VCaP (cell line): ENCODE results near the gene GNB3.
"Not testable (repeated sequence)": the region's sequence is repeated elsewhere in the genome, so short reads cannot be mapped to it uniquely, and the experiment has no call there.

ENCODE experiments used
- H3K27ac ChIP-seq: fragments of 450-650 bp; 2 replicates; pipeline ENCODE4 v1.5.1; 2017
- CTCF ChIP-seq: fragments of 450-650 bp; conservative IDR thresholded peaks from 2 replicates; pipeline ENCODE4 v1.5.1; 2017; ENCODE audit warnings: mild to moderate bottlenecking, moderate library complexity

The GNB3 gene

GRCh38 chr12:6863586-6864321, 23.0 kb downstream of the GNB3 start:
- no peak overlapping the region for H3K27ac ChIP-seq
- TF ChIP-seq CTCF, result no peak

- not testable (repeated sequence) for H3K27ac ChIP-seq
These were observed 24.6 kb downstream of the GNB3 start for GRCh38 chr12:6865307-6865706.

DNA sequence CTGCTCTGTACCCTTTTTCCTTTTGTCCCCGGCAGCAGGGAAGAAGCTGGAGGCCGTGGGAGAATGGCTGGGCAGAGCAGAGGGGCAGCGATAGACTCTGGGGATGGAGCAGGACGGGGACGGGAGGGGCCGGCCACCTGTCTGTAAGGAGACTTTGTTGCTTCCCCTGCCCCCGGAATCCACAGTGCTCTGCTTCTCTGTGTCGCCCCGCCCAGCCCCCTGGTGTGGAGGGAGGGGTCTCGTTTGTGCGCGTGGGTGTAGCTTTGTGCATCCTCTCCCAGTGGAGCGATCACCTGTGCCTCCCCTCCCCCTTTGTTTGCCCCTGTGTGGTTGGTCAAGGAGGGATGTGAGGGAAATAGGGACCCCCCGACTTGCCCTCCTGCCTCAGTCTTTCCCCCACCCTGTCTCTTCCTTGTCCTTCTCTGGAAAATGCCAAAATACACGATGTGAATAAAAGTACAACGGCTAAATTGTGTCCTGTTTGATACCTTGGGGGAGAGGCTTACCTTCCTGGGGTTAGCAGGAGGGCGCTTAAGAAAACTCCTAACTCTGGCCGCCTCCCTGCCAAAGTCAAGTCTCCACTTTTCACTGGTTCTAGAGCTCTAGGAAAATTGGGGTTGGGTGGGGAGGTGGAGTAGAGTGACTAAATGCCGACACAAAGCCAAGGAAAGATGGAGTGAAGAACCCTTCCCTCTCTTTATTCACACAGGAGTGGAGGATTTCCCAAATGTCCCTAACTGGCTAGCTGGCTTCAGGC, 25.6 kb downstream of the GNB3 start:
- no peak for TF ChIP-seq CTCF
- H3K27ac ChIP-seq, result peak overlapping the region; percentile 99

GRCh38 chr12:6866920-6867412, 26.2 kb downstream of the GNB3 start:
- peak overlapping the region; percentile 99 for H3K27ac ChIP-seq
- no peak for TF ChIP-seq CTCF

DNA sequence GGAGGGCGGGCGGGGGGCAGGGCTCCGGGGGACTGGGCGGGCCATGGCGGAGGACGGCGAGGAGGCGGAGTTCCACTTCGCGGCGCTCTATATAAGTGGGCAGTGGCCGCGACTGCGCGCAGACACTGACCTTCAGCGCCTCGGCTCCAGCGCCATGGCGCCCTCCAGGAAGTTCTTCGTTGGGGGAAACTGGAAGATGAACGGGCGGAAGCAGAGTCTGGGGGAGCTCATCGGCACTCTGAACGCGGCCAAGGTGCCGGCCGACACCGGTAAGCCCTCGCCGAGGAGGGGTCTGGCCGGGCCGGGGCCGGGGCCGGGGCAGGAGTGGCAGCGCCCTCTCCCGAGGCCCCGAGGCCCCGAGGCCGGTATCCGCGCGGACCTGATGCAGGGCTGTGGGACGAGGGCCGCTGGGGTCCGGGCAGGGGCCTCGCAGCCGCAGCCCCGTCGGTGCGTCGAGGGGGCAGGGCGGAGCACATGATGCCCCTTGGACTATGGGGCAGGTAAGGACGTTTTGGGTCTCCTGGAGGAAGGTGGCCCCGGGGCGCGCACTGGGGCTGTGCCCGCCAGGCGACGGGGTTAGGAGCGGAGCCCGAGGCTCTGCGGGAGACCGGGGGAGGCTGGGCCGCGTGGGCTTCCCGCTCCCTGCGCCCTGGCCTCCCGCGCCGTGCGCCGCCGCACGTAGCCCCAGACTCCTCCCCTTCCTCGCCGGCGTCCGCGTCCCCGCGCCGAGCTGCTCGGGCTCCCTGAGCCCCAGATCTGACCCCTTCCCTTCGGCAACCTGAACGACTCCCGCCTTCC, 26.9 kb downstream of the GNB3 start, which contains the start of gene TPI1:
Gene TPI1, plus strand, starts transcription at position 119 of the 798 bp plus-strand sequence. Its CDS starts 36 bp downstream, at position 155.
- TF ChIP-seq CTCF, result no peak
- H3K27ac ChIP-seq, result peak within 1 kb of the TSS; percentile 99

- no peak for TF ChIP-seq CTCF
These were observed 27.7 kb downstream of the GNB3 start for GRCh38 chr12:6868211-6869048.

More at GRCh38 chr12:6868211-6869048, 27.7 kb downstream of the GNB3 start:
- peak overlapping the region; percentile 99 for H3K27ac ChIP-seq
